ENCODE results near the gene PRKN.

The PRKN gene

DNA sequence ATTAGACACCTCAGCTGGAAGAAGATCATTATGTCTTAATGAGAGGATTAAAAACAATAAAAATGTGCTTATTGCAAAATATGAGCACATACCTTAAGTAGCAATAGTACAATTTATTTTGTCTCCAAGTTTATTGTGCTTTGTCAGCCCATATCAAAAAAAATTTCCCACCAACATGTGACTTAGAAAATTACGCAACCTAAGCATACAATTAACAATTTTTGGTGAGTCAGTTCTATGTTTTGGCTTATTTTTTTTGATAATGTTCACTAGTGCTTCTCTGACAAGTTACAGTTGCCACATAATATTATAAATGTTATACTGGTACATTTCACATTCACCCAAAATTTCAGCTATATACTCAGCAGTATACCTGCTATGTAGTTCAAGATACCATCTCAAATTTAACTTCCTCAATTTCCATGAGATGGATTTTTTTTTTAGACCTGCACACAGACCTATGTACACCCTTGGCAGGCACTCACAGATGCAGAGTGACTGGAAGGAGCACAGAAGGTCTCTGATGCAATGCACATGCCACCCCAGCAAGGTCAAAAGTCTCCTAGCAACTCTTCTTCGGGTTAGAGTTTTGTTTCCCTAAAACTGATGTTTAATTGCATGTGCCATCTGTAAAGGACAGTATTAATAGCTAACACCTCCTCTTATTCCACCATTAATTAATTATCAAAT is 112.4 kb downstream of the PRKN start:
- H3K9me3 ChIP-seq (ENCODE audit: control insufficient read depth, insufficient read depth, low read depth, low read length) = no peaks in the 10 kb centered on the region
- CTCF ChIA-PET = no interaction called here
- H3K27ac ChIP-seq (ENCODE audit: extremely low read depth, low read depth, low read length) = no peak overlapping the region
- H3K4me3 ChIP-seq (ENCODE audit: low read depth, low read length) = no peak overlapping the region
- POLR2A ChIA-PET = no interaction called here
- no peak for TF ChIP-seq ZNF670 (tag by site-specific recombination; IDR thresholded peaks at IDR 0.05; ENCODE audit: low read depth)
- no peaks in the 10 kb centered on the region for H3K4me1 ChIP-seq (ENCODE audit: control insufficient read depth, insufficient read depth, low read length)
- no peaks in the 10 kb centered on the region for H3K36me3 ChIP-seq (ENCODE audit: control insufficient read depth in 2 of 2, insufficient read depth in 1 of 2, low read length in 2 of 2)

DNA sequence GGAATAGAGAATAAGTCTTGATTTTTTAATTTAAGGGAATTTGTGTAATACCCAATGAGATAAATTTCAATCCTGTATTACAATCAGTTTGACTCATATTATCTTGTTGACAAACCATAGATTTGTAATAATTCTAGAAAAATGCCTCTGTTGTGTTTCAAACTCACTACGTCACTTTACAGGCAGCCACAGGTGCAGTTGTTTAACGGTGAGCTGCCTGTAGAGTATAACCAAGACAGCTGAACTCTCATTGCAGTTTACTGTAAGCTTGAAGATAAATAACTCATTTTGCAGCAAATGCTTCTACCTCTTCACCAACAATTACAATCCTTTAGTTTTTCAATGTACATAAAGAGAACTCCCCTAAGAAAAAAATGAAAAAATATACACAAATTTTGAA is 114.3 kb downstream of the PRKN start:
- no peak overlapping the region for H3K27ac ChIP-seq (ENCODE audit: extremely low read depth, low read depth, low read length)
- TF ChIP-seq ZNF621 (tag by site-specific recombination; IDR thresholded peaks at IDR 0.05) = no peak
- TF ChIP-seq ZNF426 (tag by site-specific recombination; IDR thresholded peaks at IDR 0.05) = no peak
- TF ChIP-seq ZNF707 (tag by site-specific recombination; IDR thresholded peaks at IDR 0.05) = no peak
- TF ChIP-seq, protein P1, sequence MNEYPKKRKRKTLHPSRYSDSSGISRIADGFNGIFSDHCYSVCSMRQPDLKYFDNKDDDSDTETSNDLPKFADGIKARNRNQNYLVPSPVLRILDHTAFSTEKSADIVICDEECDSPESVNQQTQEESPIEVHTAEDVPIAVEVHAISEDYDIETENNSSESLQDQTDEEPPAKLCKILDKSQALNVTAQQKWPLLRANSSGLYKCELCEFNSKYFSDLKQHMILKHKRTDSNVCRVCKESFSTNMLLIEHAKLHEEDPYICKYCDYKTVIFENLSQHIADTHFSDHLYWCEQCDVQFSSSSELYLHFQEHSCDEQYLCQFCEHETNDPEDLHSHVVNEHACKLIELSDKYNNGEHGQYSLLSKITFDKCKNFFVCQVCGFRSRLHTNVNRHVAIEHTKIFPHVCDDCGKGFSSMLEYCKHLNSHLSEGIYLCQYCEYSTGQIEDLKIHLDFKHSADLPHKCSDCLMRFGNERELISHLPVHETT (tag by site-specific recombination; IDR thresholded peaks at IDR 0.05) = no peak
- TF ChIP-seq ZNF747 (tag by site-specific recombination; IDR thresholded peaks at IDR 0.05) = no peak
- TF ChIP-seq ZNF544 (tag by site-specific recombination; IDR thresholded peaks at IDR 0.05) = no peak
- no peak for TF ChIP-seq FEZF1 (tag by site-specific recombination; IDR thresholded peaks at IDR 0.05)
- TF ChIP-seq ZBTB17 (tag by site-specific recombination; IDR thresholded peaks at IDR 0.05) = no peak
- TF ChIP-seq, protein P2, sequence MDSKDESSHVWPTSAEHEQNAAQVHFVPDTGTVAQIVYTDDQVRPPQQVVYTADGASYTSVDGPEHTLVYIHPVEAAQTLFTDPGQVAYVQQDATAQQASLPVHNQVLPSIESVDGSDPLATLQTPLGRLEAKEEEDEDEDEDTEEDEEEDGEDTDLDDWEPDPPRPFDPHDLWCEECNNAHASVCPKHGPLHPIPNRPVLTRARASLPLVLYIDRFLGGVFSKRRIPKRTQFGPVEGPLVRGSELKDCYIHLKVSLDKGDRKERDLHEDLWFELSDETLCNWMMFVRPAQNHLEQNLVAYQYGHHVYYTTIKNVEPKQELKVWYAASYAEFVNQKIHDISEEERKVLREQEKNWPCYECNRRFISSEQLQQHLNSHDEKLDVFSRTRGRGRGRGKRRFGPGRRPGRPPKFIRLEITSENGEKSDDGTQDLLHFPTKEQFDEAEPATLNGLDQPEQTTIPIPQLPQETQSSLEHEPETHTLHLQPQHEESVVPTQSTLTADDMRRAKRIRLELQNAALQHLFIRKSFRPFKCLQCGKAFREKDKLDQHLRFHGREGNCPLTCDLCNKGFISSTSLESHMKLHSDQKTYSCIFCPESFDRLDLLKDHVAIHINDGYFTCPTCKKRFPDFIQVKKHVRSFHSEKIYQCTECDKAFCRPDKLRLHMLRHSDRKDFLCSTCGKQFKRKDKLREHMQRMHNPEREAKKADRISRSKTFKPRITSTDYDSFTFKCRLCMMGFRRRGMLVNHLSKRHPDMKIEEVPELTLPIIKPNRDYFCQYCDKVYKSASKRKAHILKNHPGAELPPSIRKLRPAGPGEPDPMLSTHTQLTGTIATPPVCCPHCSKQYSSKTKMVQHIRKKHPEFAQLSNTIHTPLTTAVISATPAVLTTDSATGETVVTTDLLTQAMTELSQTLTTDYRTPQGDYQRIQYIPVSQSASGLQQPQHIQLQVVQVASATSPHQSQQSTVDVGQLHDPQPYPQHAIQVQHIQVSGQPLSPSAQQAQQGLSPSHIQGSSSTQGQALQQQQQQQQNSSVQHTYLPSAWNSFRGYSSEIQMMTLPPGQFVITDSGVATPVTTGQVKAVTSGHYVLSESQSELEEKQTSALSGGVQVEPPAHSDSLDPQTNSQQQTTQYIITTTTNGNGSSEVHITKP (tag by site-specific recombination; IDR thresholded peaks at IDR 0.05) = no peak
- no peak for TF ChIP-seq GLI2 (tag by site-specific recombination; IDR thresholded peaks at IDR 0.05; ENCODE audit: borderline replicate concordance, low read depth)
- no peak for TF ChIP-seq ZNF37A (tag by site-specific recombination; IDR thresholded peaks at IDR 0.05)
- TF ChIP-seq, protein P3, sequence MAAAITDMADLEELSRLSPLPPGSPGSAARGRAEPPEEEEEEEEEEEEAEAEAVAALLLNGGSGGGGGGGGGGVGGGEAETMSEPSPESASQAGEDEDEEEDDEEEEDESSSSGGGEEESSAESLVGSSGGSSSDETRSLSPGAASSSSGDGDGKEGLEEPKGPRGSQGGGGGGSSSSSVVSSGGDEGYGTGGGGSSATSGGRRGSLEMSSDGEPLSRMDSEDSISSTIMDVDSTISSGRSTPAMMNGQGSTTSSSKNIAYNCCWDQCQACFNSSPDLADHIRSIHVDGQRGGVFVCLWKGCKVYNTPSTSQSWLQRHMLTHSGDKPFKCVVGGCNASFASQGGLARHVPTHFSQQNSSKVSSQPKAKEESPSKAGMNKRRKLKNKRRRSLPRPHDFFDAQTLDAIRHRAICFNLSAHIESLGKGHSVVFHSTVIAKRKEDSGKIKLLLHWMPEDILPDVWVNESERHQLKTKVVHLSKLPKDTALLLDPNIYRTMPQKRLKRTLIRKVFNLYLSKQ (tag by site-specific recombination; IDR thresholded peaks at IDR 0.05; ENCODE audit: borderline replicate concordance) = no peak
- TF ChIP-seq ZNF624 (tag by site-specific recombination; IDR thresholded peaks at IDR 0.05) = no peak
- no peak for TF ChIP-seq ZBTB1 (tag by site-specific recombination; IDR thresholded peaks at IDR 0.05)
- TF ChIP-seq ZNF10 (tag by site-specific recombination; IDR thresholded peaks at IDR 0.05) = no peak
- ChIA-PET CTCF (interaction anchor here (0.8 kb wide), 1 partner anchor 279 kb away, joined by 3 read pairs; no protein-coding TSS in a partner anchor), POLR2A (no interaction called here)
- H3K36me3 ChIP-seq (ENCODE audit: control insufficient read depth in 2 of 2, insufficient read depth in 1 of 2, low read length in 2 of 2) = no peaks in the 10 kb centered on the region
- no peak overlapping the region for H3K4me3 ChIP-seq (ENCODE audit: low read depth, low read length)
- H3K4me1 ChIP-seq (ENCODE audit: control insufficient read depth, insufficient read depth, low read length) = no peaks in the 10 kb centered on the region
- H3K9me3 ChIP-seq (ENCODE audit: control insufficient read depth, insufficient read depth, low read depth, low read length) = no peaks in the 10 kb centered on the region
